Endothelial cell of umbilical vein (primary cell): ENCODE data around the gene CFAP46. TPM values are rescaled to one million over a fixed set of nuclear protein-coding genes. Genes with fewer than 3 reads are reported as not detected.

Experiments
- BruUV-seq: library from RNA; stranded (reverse); fragments of 400-500 nt; replicated peaks from 2 replicates; lab custom pipeline; 2021; lab: Mats Ljungman, UMichigan
- CTCF ChIA-PET: fragments of 300-600, 350-600 bp; sonication (Branson Sonifier 250); formaldehyde crosslinking; loops from one replicate; lab custom pipeline; 2021; ENCODE audit warnings: antibody characterized with exemption, inconsistent platforms; lab: Charles Lee
- POLR2A ChIA-PET: fragments of 300-600, 350-600 bp; sonication (Branson Sonifier 250); formaldehyde crosslinking; loops from one replicate; lab custom pipeline; 2021; ENCODE audit warnings: antibody characterized with exemption, inconsistent platforms; lab: Charles Lee
- DNase-seq: peaks from one replicate; pipeline ENCODE4 v3.0.0-alpha.2; 2011; ENCODE audit warnings: low read depth, low spot score
- FAIRE-seq: peaks from 2 replicates; lab custom pipeline; 2011; peaks lifted over from hg19 to GRCh38; lab: Jason Lieb, UNC
- H2AFZ ChIP-seq: 2 replicates; pipeline ENCODE4 v1.6.0; 2012; ENCODE audit warnings: low read depth, low read length, control low read depth, inconsistent platforms
- H3K27ac ChIP-seq: 2 replicates; pipeline ENCODE4 v1.5.1; 2011; ENCODE audit warnings: low read depth, mild to moderate bottlenecking, control low read depth, low read length, moderate library complexity; ENCODE audit not compliant: insufficient read depth
- H3K27me3 ChIP-seq, 2 experiments: 2 replicates each; pipeline versions ENCODE4 v1.6.0 to v1.6.1; 2011; ENCODE audit warnings: low read length in 2 of 2, mixed read lengths in 1 of 2; ENCODE audit not compliant: control insufficient read depth in 2 of 2, insufficient read depth in 2 of 2
- H3K36me3 ChIP-seq, 2 experiments: 2 replicates in 1 of 2; 3 replicates in 1 of 2; pipeline ENCODE4 v1.5.1; 2011; ENCODE audit warnings: low read length in 2 of 2, mild to moderate bottlenecking in 1 of 2, moderate library complexity in 1 of 2; ENCODE audit not compliant: control insufficient read depth in 2 of 2, insufficient read depth in 2 of 2; ENCODE audit errors: extremely low read depth in 1 of 2
- H3K4me1 ChIP-seq: 3 replicates; pipeline ENCODE4 v1.5.1; 2011; ENCODE audit warnings: mild to moderate bottlenecking, low read length; ENCODE audit not compliant: control insufficient read depth, insufficient read depth; ENCODE audit errors: extremely low read depth
- H3K4me2 ChIP-seq: 2 replicates; pipeline ENCODE4 v1.6.1; 2011; ENCODE audit warnings: low read length, control low read depth, mixed read lengths; ENCODE audit not compliant: insufficient read depth
- H3K4me3 ChIP-seq, 3 experiments: fragments of 200-600 bp in 1 of 3; sonication (generic), shearing (Covaris generic) in 1 of 3; replicated peaks in 1 of 3; 2 replicates each; pipeline ENCODE4 v1.5.1; 2011 to 2016; ENCODE audit warnings: control low read depth in 3 of 3, low read length in 3 of 3, mild to moderate bottlenecking in 2 of 3, inconsistent platforms in 1 of 3, low read depth in 1 of 3, moderate library complexity in 1 of 3; ENCODE audit not compliant: insufficient read depth in 1 of 3
- H3K79me2 ChIP-seq: 2 replicates; pipeline ENCODE4 v1.6.0; 2012; ENCODE audit warnings: low read length, inconsistent platforms; ENCODE audit not compliant: control insufficient read depth, insufficient read depth
- H3K9ac ChIP-seq: replicated peaks from 2 replicates; pipeline ENCODE3; 2011; ENCODE audit warnings: low read length, control low read depth; ENCODE audit not compliant: insufficient read depth; ENCODE audit errors: extremely low read depth
- H3K9me1 ChIP-seq: replicated peaks from 3 replicates; pipeline ENCODE4 v1.6.0; 2011; ENCODE audit warnings: mild to moderate bottlenecking, low read length; ENCODE audit not compliant: control insufficient read depth, insufficient read depth; ENCODE audit errors: extremely low read depth
- H3K9me3 ChIP-seq: replicated peaks from 2 replicates; pipeline ENCODE4 v1.5.1; 2012; ENCODE audit warnings: low read length, inconsistent platforms; ENCODE audit not compliant: control insufficient read depth, insufficient read depth
- H4K20me1 ChIP-seq: replicated peaks from 2 replicates; pipeline ENCODE3; 2011; ENCODE audit warnings: mild to moderate bottlenecking, low read length; ENCODE audit not compliant: control insufficient read depth, insufficient read depth; ENCODE audit errors: extremely low read depth
- CTCF ChIP-seq, 2 donors: IDR thresholded peaks; 1 replicate in 1 of 2; 2 replicates in 1 of 2; pipeline ENCODE4 v1.5.1; 2011; ENCODE audit warnings: low read length in 2 of 2, mild to moderate bottlenecking in 2 of 2, moderate library complexity in 2 of 2, control low read depth in 1 of 2, inconsistent platforms in 1 of 2, low read depth in 1 of 2; ENCODE audit not compliant: insufficient read depth in 1 of 2; ENCODE audit errors: extremely low read depth in 1 of 2
- EZH2 ChIP-seq: IDR thresholded peaks from 2 replicates; pipeline ENCODE4 v1.6.1; 2012; ENCODE audit warnings: borderline replicate concordance, low read depth, mild to moderate bottlenecking, moderate library complexity, low read length, inconsistent platforms; ENCODE audit not compliant: severe bottlenecking
- FOS ChIP-seq: IDR thresholded peaks from 2 replicates; pipeline ENCODE4 v1.6.1; 2011; ENCODE audit warnings: mild to moderate bottlenecking, low read length, moderate library complexity, borderline replicate concordance; ENCODE audit not compliant: insufficient read depth
- GATA2 ChIP-seq: IDR thresholded peaks from 2 replicates; pipeline ENCODE4 v1.7.0; 2011; ENCODE audit warnings: low read depth, mild to moderate bottlenecking, moderate library complexity, mixed read lengths, low read length; ENCODE audit not compliant: insufficient read length, insufficient read depth
- JUN ChIP-seq: IDR thresholded peaks from 2 replicates; pipeline ENCODE4 v1.6.1; 2011; ENCODE audit warnings: borderline replicate concordance, low read depth; ENCODE audit not compliant: insufficient read length, insufficient read depth
- MAX ChIP-seq: IDR thresholded peaks from 2 replicates; pipeline ENCODE4 v1.6.1; 2011; ENCODE audit not compliant: insufficient read depth, insufficient read length
- MYC ChIP-seq: IDR thresholded peaks from one replicate; pipeline ENCODE4 v1.6.1; 2011; ENCODE audit warnings: mild to moderate bottlenecking, low read depth, low read length
- POLR2A ChIP-seq: IDR thresholded peaks from 2 replicates; pipeline ENCODE4 v1.6.1; 2012; ENCODE audit warnings: low read depth, mild to moderate bottlenecking, control low read depth, low read length
- POLR2AphosphoS5 ChIP-seq: IDR thresholded peaks from 2 replicates; pipeline ENCODE4 v1.6.1; 2012; ENCODE audit warnings: low read depth, mild to moderate bottlenecking, control low read depth, low read length, moderate library complexity; ENCODE audit not compliant: insufficient read depth
- dilution Hi-C: fragments of 300-500 bp; cut with MboI; formaldehyde crosslinking; loops from one replicate; pipeline ENCODE4 v1.15.0; 2019; ENCODE audit warnings: low sequenced_read_pairs; ENCODE audit not compliant: extremely low pct_ligation_motif_present
- intact Hi-C: fragments of 100-400 bp; cut with micrococcal nuclease; formaldehyde crosslinking; loops from one replicate; pipeline ENCODE4 v1.10.0; 2022
- polyA plus RNA-seq, 4 experiments: library from polyadenylated mRNA; depleted of rRNA in 3 of 4; stranded (reverse) in 3 of 4; unstranded in 1 of 4; fragments of >200 nt; gene quantifications; 2 replicates each; pipeline versions ENCODE4 v1.2.1 to v1.2.3, GENCODE V29; 2011 to 2012; ENCODE audit warnings: missing spikeins in 1 of 4
- total RNA-seq: library from RNA; stranded (reverse); gene quantifications from 2 replicates; pipeline ENCODE4 v1.2.3, GENCODE V29; 2021

The CFAP46 gene
- total and polyA plus RNA-seq, 2 donors (not counting 3 experiments of a cell fraction or from before 2014, with no cell fraction given): 0.75 to 0.98 TPM

DNA sequence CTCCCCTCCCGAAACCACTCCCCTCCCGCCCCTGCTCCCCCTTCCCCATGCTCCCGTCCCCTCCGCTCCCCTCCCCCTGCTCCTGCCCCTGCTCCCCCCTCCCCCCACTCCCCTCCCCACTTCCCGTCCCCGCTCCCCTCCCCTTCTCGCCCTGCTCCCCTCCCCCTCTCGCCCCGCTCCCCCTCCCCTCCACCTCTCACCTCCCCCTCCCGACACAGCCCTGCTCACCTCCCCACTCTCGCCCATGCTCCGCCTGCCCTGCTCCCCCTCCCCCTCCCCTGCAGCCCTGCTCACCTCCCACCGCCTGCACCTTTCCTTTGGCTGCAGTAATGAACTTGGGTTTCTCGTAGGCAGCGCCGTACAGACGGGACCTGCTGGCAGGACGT is 106.5 kb downstream of the CFAP46 start:
- no peaks in the 10 kb centered on the region for H3K9me1 ChIP-seq
- dilution Hi-C loops: no loop called here
- no peaks in the 10 kb centered on the region for H3K79me2 ChIP-seq
- no peaks in the 10 kb centered on the region for H4K20me1 ChIP-seq
- H3K4me2 ChIP-seq: no peak overlapping the region
- H3K4me3 ChIP-seq: no peak overlapping the region
- H3K9ac ChIP-seq: no peak overlapping the region
- DNase-seq: no peak
- intact Hi-C loops: loop anchor here (2.0 kb wide), 2 partner anchors 69 to 289 kb away; no protein-coding TSS in a partner anchor
- TF ChIP-seq GATA2: no peak
- no peak for TF ChIP-seq MAX
- no peak for TF ChIP-seq POLR2A
- TF ChIP-seq JUN: no peak
- TF ChIP-seq FOS: no peak
- no peak for TF ChIP-seq CTCF (IDR thresholded peaks at IDR 0.05; ENCODE audit: extremely low read depth in 1 of 2, insufficient read depth in 1 of 2, low read depth in 1 of 2, low read length in 2 of 2)
- no peak for TF ChIP-seq MYC
- no peak for TF ChIP-seq EZH2
- no peak for TF ChIP-seq POLR2AphosphoS5
- BruUV-seq: no TSS peak
- H3K9me3 ChIP-seq: no peaks in the 10 kb centered on the region
- no peak overlapping the region for H2AFZ ChIP-seq
- H3K4me1 ChIP-seq: no peaks in the 10 kb centered on the region
- no peak overlapping the region for H3K27ac ChIP-seq
- FAIRE-seq: no peak
- ChIA-PET POLR2A (no interaction called here), CTCF (no interaction called here)
- H3K36me3 ChIP-seq: no peaks in the 10 kb centered on the region
- no peaks in the 10 kb centered on the region for H3K27me3 ChIP-seq
